Measurements from ENCODE around the gene CIITA.
A peak's percentile ranks its signal among the peaks of the same experiment; 100 is the strongest.

The CIITA gene

DNA sequence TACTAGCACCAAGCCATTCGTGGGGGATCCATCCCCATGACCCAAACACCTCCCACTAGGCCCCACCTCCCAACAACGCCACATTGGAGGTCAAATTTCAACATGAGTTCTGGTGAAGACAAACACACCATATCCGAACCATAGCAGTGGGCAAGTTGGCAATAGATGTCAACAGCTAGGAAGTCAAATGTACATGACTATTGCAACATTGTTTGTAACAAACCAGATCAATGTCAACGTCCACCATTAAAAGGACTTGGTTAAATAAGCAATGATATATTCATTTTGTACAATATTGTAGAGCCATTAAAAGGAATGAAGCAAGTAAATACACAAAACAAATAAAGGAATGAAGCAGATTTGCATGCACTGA, 26.5 kb upstream of the CIITA start:
- no peak for DNase-seq

DNA sequence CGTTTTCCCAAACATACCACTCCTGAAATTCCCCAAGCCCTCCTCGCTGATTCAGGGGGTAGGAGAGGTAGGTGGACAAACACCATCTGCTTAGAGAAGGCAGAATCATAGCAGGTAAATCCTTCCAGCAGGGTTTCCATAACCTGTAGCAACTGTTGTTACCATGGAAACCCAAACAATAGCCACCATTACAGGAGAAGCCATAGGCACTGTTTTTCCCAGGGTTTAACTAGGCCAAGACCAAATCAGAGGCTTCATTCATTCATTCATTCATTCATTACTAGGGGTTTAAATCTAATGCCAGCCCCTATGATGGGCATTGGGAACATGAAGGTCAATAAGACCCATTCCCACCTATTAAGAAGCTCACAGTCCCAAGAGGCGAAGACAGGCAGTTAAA, 25.5 kb upstream of the CIITA start:
- DNase-seq = no peak

DNA sequence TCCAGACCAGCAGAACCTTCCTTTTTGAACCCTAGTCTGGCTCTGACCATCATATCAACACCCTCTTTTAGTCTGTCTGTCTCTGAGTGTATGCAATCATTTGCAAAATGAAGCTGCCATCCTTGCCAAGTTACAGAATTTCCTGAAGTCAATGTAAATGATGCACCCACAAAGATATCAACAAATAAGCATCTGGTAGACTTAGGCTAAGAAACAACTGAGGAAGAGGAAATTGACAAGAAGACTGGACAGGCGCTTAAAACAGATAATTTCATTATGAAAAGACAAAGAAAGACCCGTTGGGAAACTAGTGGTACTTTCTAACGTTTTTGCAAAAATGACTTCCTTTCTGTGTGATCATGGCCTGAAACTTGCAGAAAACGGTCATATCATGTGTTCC, 24.7 kb upstream of the CIITA start:
- no peak for DNase-seq

DNA sequence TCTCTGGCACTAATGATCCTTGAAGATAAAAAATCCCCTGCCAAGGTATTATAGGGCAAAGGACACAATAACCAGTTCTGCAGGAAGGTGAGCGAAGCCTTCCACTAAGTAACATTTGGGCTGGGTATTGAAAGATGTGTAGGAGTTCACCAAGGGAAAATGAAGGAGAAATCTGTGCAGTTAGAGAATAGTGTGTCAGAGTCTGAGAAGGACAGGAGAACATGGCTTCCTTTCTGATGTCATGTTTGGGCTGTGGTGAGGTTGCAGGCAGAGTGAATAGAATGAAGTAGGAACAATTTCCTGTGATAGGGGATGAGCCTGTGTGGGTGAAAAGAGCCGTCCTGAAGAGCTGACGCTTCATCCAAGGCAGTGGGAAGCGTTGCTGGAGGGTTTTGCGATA, 24.1 kb upstream of the CIITA start:
- DNase-seq = no peak

DNA sequence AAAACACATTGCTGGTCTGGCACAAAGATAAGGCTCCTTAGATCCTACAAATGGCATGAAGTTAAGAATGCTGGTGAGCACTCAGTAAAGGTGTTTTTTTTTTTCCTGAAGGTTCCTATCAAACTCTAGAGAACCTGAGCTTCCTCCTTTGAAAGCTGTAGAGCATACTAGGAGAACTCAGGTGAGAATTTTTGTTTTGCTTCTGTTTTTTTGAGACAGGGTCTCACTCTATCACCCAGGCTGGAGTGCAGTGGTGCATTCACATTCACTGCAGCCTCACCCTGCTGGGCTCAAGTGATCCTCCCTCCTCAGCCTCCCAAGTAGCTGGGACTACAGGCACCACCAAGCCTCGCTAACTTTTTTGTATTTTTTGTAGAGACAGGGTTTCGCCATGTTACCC, 21.0 kb upstream of the CIITA start:
- DNase-seq = no peak

DNA sequence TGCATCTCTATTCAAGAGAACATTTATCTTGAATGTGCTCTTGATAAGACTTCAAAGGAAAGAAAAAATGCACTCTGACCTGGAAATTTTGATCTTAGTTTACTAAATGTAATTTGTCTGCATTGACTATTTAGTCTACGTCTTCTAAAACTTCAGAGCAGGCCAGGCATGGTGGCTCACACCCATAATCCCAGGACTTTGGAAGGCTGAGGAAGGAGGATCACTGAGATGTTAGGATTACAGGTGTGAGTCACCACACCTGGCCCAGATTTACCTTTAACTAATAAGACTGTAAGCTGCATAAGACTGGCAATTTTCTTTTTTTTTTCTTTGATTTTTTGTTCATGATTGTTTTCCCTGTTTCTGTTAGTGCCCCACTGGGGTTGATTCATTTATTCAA, 18.8 kb upstream of the CIITA start:
- DNase-seq = no peak

DNA sequence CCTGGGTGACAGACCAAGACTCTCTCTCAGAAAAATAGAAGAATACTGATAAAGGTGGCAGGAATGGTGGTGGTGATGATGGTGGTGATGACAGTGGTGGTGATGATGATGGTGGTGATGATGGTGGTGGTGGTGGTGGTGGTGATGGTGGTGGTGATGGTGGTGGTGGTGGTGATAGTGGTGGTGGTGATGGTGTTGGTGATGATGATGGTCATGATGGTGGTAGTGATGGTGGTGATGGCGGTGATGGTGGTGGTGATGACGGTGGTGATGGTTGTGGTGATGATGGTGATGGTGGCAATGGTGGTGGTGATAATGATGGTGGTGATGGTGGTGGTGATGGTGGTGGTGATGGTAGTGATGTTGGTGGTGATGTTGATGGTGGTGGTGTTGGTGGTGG, 18.0 kb upstream of the CIITA start:
- DNase-seq = no peak

DNA sequence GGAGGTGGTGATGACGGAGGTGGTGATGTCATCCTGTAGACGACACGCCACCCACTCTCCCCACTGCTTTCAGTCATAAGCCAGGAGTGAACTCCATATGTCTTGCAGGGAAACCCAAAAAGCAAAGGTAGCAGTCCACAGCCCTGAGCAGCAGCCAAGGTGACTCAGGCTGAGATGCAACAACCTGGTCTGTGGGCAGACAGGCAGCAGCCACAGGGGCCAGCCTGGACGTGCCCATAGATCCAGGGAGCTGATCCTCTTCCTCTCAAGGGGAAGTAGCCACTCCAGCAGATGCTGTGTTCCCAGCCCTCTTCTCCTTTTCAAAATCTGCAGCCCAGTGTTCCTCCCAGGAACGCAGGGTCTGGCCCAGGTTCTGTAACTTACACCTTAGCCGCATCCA, 17.3 kb upstream of the CIITA start:
- DNase-seq = no peak

DNA sequence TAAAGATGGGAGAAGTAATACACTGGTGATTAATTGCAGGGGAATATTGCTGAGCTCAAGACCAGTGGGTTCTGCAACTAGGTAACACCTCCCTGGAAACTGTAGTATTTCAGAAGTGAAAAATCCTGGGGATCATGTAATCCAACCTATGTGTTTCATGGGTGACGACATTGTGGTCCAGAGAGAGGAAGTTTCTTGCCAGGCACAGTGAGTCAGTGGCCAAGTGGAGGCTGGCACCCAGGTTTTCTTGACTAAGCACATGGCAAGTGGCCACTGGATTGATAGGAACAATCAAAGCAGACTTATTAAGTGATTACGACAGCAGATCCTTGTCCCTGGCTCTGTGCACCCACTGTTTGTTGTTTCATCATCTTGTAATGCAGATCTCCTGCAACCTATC, 14.6 kb upstream of the CIITA start:
- DNase-seq = peak; percentile 44

DNA sequence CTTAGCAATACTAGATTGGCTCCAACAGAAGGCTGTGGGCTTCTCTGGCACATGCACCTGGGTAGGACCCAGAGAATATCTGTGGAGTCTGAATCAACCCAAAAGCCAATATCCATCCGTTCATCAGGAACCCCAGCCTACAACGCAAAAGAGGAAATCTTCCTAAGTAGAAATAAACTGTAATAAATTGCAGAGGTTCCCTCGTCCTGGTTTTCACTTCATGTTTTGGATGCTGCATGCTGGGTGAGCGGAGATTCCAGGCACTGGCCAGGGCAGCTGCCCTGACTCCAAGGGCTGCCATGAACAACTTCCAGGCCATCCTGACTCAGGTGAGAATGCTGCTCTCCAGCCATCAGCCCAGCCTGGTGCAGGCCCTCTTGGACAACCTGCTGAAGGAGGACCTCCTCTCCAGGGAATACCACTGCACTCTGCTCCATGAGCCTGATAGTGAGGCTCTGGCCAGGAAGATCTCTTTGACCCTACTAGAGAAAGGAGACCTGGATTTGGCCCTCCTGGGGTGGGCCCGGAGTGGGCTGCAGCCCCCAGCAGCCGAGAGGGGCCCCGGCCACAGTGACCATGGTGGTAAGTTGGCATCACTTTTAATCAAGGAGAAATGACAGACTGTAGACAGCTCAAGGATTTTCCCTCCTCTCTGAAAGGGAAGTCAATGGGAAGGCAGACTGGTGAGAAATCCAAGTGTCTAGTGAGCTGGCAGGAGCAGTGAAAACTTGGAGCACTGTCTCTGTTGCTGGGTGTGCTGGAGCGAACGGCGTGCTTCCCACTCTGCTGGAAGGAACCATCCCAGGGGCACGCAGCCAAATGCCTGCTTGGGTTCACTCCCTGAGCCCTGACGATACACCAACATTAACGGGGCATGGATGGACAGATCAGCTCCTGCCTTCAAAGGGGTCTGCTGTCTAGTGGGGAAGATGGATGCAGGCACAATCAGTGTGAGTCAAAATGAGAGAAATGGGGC, 10.7 kb upstream of the CIITA start:
- no peak for DNase-seq

DNA sequence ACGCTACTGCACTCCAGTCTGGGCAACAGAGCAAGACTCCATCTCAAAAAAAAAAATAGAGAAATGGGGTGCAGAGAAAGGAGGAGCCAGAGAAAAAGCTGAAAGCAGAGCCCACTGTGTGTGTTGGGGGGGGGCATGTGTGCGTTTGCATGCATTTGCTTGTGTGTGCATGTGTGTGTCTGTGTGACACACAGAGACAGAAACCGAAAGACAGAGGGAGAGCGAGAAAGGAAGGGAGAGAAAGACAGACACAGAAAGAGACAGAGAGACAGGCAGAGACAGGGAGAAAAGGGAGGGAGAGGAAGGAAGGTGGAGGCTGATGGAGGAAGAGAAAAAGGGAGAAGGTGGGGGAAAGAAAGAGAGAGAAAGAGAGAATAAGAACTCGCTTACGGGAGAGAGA, 9.8 kb upstream of the CIITA start:
- no peak for DNase-seq

DNA sequence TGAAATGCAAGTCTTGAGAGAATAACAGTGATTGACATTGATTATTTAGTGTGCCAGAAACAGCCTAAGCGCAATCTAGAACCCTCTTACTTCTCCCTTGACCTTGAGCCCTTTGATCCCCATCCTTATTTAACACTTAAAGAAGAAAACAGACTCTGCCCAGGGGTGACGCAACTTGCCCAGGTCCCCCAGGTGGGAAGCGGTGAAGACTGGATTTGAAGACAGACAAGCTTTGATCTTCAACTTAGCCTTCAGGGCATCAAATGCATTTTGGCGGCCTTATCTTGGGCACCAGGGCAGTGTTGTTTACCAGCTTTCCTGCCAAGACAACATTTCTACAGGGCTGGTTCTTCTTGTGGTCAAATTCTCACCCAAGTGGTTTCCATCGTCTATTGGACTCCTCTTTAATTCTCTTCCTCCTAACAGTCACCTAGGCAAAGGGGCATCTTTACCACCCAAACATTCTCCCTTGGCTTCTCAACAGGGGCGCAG, 8.9 kb upstream of the CIITA start:
- DNase-seq = no peak

DNA sequence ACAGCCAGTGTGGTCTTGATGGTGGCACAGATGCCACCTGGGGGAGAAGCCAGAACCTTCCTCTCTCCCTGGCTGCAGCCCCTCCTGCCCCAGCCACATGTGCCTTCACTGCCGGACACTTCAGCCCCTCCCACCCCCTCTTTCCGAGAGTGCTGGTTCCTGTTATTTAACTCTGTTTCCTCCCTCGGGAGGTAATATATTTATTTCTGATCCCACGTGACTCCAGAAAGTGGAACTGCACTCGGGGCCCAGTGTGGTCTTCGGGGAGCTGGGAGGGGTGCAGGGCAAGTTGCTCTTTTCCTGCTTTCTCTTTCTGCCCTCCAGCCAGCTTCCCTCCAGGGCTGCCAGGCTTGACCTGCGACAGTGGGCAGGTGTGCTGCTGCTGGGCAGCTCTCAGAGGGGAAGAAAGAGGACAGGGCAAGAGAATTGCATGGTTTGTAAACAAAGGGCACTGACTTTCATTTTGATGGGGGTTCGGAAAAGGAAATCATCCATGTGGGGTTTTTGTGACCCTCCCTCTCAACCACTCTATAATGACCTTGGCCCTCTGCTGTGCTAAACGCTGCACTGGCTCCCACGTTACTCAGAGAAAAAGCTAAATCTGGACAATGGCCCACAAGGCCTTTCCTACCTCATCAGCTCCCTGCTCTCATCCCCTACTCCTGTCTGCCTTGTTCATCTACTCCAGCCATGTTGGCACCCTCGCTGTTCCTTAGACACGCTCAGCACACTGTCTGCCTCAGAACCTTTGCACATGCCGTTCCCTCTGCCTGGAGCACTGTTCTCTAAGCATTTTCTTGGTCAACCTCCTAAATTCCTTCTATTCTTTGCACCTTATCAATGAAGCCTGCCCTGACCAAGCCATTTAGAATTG, 8.2 kb upstream of the CIITA start:
- DNase-seq = no peak

DNA sequence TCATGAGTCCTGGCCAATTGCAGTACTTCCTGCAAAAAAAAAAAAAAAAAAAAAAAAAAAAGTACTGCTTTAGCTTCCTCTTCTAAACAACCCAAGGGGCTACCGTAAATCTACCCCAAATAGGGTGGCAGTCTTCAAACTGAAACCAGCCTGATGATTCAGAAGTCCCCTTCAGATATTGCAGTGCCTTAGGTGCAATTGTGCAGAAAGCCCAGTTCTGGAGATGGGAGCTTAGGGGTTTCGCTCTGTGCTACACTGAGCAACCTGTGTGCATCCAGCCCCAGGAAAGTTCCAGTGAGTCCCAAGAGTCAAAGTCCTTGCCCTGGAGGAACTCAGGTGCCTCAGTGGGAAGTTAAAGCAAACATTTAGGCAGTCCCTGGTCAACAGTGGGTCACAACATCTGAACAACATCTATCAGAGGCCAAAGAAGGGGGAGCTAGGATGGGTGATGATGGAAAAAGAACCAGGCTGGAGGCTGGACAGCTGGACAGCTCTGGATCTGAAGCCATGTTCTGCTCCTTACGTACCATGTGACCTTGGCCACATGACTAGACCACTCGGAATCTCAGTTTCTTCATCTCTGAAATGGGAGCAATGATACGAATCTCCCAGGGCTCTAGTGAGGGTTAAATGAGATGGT, 6.7 kb upstream of the CIITA start:
- no peak for DNase-seq

DNA sequence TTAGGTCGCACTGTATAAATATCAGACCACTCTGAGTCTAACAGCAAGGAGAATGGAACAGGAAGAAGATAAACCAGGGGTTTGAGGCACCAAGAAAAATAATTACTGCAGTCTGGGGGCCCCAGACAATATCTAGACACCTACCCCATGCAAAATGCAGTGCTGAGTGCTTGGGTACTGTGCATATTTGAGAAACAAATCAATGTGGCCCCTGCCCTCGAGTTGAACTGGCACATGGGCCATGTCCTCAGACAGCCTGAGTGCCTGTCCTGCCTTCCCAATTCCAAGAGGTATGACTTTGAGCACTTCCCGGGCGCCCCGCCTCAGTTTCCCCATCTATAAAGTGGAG, 6.2 kb upstream of the CIITA start:
- DNase-seq = no peak

DNA sequence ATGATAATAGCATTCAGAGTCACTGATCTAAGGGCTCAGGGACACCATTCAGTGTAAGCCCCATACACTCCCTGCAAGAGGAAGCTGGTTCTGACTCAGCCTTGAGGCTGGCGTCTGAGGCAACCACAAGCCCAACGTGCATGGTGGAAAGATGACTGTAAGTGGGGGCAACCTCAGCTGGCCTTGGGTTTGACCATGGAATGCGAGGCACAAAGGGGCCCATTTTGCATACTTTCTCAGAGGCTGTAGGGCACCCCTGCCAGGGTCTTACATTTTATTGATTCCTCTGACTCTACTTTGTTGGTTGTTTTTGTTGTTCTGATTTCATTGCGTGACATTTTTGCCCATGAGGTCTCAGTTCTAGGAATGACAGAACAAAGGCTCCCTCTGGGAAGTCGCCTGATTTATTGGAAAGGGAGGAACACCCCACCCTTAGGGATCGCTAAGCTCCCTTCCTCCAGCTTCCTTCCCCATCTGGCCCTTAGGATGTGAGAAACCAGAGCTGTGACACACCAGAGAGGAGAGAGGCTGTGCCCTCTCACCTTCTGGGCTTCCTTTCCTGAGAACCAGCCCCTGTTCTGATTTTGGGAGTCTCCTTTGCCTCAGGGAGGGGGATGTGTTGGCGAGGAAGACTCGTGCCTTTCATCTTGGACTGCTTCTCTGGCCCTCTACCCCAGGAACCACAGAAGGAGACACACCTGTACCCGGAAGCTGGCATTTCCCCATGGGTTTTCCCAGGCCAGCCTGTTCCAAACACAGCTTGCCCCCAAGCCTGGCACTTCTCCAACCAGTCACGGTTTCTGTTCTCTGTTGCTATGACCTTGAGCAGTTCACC, 5.6 kb upstream of the CIITA start:
- DNase-seq = peak; percentile 93

DNA sequence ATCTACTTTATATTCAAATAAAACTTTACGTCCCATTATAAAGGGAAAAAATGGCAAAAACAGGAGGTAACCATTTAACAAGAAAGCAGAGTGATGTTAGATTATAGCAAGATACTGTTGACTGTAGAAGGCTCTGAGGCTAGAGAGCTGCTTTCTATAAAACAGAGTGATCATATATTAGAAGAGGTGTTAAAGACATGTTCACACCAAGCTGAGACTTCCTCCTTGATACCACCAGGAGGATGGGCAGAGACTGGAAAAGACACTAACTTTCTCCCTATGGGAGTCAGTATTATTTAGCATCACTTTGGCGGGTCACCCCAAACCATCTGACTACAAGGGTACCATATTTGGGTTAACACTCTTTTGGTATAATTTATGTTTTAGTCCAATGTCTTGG, 687 bp upstream of the CIITA start:
- DNase-seq = no peak

DNA sequence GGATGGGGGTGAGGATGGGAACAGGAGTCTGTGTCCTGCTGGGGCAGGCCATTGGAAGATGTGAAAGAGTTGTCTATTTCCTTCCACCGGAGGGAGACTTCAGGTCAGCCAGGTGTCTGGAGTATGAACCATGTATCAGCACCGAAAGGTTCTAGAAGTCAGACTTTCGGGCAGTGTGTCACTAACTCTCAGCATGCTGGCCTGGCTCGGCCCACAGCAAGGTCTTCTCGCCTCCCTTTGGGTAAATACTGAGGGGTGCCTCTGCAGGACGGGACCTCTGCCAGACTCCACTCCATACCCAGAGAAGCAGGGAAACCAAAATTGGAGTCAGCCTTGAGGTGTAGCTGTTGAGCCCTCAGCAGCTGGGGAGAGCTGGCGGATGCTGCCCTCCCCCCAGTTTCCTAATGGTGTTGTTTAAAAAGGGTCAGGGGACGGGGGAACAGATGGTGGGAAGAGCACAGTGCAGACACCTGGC, 507 bp downstream of the CIITA start:
- DNase-seq = no peak

DNA sequence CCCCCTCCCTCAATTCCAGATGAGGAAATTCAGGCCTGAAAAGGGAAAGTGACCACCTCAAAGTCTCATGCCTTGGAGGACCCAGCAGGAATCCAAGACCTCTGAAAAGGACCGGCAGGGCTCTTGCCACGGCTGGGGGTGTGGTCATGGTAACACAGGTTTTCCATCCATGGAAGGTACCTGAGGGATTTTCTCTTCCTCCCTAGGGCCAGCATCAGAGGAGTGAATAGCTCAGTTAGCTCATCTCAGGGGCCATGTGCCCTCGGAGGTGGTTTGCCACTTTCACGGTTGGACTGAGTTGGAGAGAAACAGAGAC, 1.3 kb downstream of the CIITA start:
- no peak for DNase-seq

DNA sequence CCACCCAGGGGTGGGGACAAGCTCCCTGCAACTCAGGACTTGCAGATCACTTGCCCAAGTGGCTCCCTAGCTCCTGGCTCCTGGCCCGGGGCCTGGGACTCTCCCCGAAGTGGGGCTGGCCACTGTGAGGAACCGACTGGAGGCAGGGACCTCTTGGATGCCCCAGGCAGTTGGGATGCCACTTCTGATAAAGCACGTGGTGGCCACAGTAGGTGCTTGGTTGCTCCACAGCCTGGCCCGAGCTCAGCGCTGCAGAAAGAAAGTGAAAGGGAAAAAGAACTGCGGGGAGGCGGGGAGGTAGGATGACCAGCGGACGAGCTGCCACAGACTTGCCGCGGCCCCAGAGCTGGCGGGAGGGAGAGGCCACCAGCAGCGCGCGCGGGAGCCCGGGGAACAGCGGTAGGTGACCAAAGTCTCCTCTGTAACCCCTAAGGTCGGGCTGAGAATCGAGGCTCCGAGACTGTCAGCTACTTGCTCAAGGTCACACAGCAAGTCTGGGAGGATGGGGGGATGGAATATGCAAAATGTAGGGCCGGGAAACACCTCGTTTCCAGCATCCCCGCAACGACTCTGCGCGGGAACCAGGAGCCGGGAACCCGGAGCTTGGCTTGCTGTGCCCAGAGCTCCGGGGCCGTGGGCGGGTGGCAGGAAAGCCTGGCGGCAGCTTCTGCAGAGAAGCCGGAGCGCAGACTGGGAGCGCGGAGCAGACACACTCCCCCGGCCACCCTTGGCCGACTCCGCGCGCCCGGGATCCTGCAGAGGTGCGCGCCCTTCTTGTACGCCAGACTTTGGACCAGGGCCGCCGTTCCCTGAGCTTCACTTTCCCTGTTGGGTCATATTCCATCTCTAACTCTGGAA, 1.9 kb downstream of the CIITA start:
- no peak for DNase-seq
